Kidney (tissue), 14 donors: ENCODE data around the gene RAB40A. TPM values are rescaled to one million over a fixed set of nuclear protein-coding genes. Genes with fewer than 3 reads are reported as not detected.

ENCODE experiments used
- DNase-seq, 5 donors: peaks; one replicate each; pipeline ENCODE4 v3.0.0-alpha.2; 2013 to 2020
- FAIRE-seq: peaks from 2 replicates; lab custom pipeline; 2012; peaks lifted over from hg19 to GRCh38; lab: Jason Lieb, UNC
- H3K27ac ChIP-seq, 2 donors: one replicate each; pipeline ENCODE4 v1.7.0; 2013; ENCODE audit warnings: low read depth in 2 of 2, low read length in 2 of 2, inconsistent platforms in 1 of 2
- H3K27me3 ChIP-seq: one replicate; pipeline ENCODE4 v1.7.1; 2013; ENCODE audit warnings: low read length, inconsistent platforms; ENCODE audit not compliant: control insufficient read depth, insufficient read depth
- H3K36me3 ChIP-seq, 3 donors: one replicate each; pipeline versions ENCODE4 v1.7.0 to v1.7.1; 2013; ENCODE audit warnings: low read length in 3 of 3, control low read depth in 1 of 3, inconsistent platforms in 1 of 3; ENCODE audit not compliant: insufficient read depth in 3 of 3, control insufficient read depth in 2 of 3
- H3K4me1 ChIP-seq, 3 donors: one replicate each; pipeline versions ENCODE4 v1.7.0 to v1.7.1; 2013; ENCODE audit warnings: low read length in 3 of 3, inconsistent platforms in 1 of 3, low read depth in 1 of 3; ENCODE audit not compliant: control insufficient read depth in 2 of 3, insufficient read depth in 2 of 3
- H3K4me3 ChIP-seq, 3 donors: one replicate each; pipeline versions ENCODE4 v1.7.0 to v1.8.1; 2013; ENCODE audit warnings: low read length in 3 of 3, control low read depth in 1 of 3, inconsistent platforms in 1 of 3
- H3K9ac ChIP-seq, 3 donors: one replicate each; pipeline versions ENCODE4 v1.7.0 to v1.7.1; 2013; ENCODE audit warnings: low read length in 3 of 3, control low read depth in 1 of 3, inconsistent platforms in 1 of 3
- H3K9me3 ChIP-seq, 3 donors: one replicate each; pipeline versions ENCODE4 v1.7.0 to v1.7.1; 2013; ENCODE audit warnings: low read length in 3 of 3, control low read depth in 1 of 3, inconsistent platforms in 1 of 3; ENCODE audit not compliant: control insufficient read depth in 2 of 3, insufficient read depth in 1 of 3
- CTCF ChIP-seq: IDR thresholded peaks from 3 replicates; pipeline ENCODE4 v1.5.1; 2012; ENCODE audit warnings: mild to moderate bottlenecking, moderate library complexity, borderline replicate concordance; ENCODE audit not compliant: insufficient read depth; ENCODE audit errors: extremely low read depth
- intact Hi-C: fragments of 100-400 bp; cut with DNase I; formaldehyde crosslinking; loops from one replicate; pipeline ENCODE4 v1.11.1; 2022
- polyA plus RNA-seq: library from polyadenylated mRNA; stranded (reverse); fragments of 350-450 nt; fragmentation: Illumina TruSeq; extraction: RNeasy Lipid Tissue Mini Kit (QIAGEN cat#74804); gene quantifications from one replicate; pipeline ENCODE4 v1.2.3, GENCODE V29; 2014; ENCODE audit warnings: low read depth, low replicate concordance; ENCODE audit not compliant: insufficient read depth
- total RNA-seq: library from RNA; stranded (reverse); fragmentation: NEBNext Ultra II Directional; extraction: Animal tissue kit (Norgen Biotek cat#: 25700); gene quantifications from one replicate; pipeline ENCODE4 v1.2.1, GENCODE V29; 2021
- donor health status: control.
- donor health status: control.
- donor health status: control.
- donor health status: control.
- donor health status: control.
- donor health status: DM: yes; HTN: yes; CAD: no.
- donor health status: Normal renal cell carcinoma (clear cell type).

The RAB40A gene
- total and polyA plus RNA-seq, 2 donors from 2014 or later: 1.4 TPM; not detected in 1

GRCh38 chrX:103549916-103550315, 30.6 kb upstream of the RAB40A start:
- no peak for DNase-seq
- Histone ChIP-seq H3K36me3 (no peaks in the 10 kb centered on the region), H3K9ac (no peak overlapping the region), H3K9me3 (no peaks in the 10 kb centered on the region), H3K27me3 (peaks cover 2% of the 10 kb centered on the region), H3K4me1 (no peaks in the 10 kb centered on the region), H3K27ac (no peak overlapping the region), H3K4me3 (no peak overlapping the region)
- intact Hi-C loops: no loop called here
- no peak for FAIRE-seq
- TF ChIP-seq CTCF: no peak

GRCh38 chrX:103540145-103540544, 20.9 kb upstream of the RAB40A start:
- no peak overlapping the region for H3K27ac ChIP-seq
- FAIRE-seq (peak; percentile 11), DNase-seq (no peak)
- no peak overlapping the region for H3K9ac ChIP-seq
- TF ChIP-seq CTCF: no peak
- no peaks in the 10 kb centered on the region for H3K9me3 ChIP-seq
- H3K4me3 ChIP-seq: no peak overlapping the region
- H3K36me3 ChIP-seq: no peaks in the 10 kb centered on the region
- no peaks in the 10 kb centered on the region for H3K4me1 ChIP-seq
- peaks cover 2% of the 10 kb centered on the region for H3K27me3 ChIP-seq
- intact Hi-C loops: no loop called here

GRCh38 chrX:103539695-103540094, 20.4 kb upstream of the RAB40A start:
- Histone ChIP-seq H3K9ac (no peak overlapping the region), H3K4me3 (no peak overlapping the region), H3K36me3 (no peaks in the 10 kb centered on the region), H3K9me3 (no peaks in the 10 kb centered on the region), H3K27ac (no peak overlapping the region), H3K4me1 (no peaks in the 10 kb centered on the region), H3K27me3 (peaks cover 2% of the 10 kb centered on the region)
- TF ChIP-seq CTCF: no peak
- FAIRE-seq: no peak
- intact Hi-C loops: no loop called here
- no peak for DNase-seq

GRCh38 chrX:103538728-103539127, 19.4 kb upstream of the RAB40A start:
- no peak overlapping the region for H3K4me3 ChIP-seq
- no peaks in the 10 kb centered on the region for H3K36me3 ChIP-seq
- peak overlapping the region in 1 of 2 donors; percentile 72 for H3K27ac ChIP-seq
- no peak for TF ChIP-seq CTCF
- H3K27me3 ChIP-seq: peaks cover 2% of the 10 kb centered on the region
- intact Hi-C loops: no loop called here
- DNase-seq (no peak), FAIRE-seq (no peak)
- no peaks in the 10 kb centered on the region for H3K9me3 ChIP-seq
- H3K4me1 ChIP-seq: no peaks in the 10 kb centered on the region
- H3K9ac ChIP-seq: no peak overlapping the region
